Measurements from ENCODE around the gene LDLRAP1.

DNA sequence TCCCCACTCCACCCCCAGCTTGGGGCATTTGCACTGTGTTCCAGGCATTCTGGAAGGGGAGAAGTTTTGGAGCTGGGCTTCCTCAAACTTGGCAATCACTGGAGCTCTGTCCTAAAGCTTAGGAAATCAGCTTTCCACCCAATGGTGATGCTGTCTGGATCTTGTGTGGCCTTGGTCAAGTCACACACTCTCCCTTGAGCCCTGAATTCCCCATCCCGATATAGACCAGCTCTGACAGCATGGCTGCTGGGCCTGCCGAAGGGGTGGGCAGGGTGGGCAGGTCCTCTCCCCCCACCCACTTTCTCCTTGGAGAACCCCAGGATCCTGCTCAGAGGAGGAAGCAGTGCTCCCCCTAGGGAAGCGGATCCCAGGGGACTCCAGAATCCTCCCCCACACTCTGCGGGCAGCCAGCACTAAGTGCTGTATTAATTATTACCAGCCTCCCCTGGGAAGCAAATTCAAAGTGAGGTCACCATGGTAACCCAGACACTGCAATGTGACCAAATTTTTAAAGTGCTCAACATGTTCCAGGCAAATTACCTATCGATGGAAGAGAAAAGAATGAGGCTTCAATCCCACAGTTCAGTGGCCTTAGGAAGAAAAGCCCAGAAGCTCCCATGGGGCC lies 21.3 kb upstream of the LDLRAP1 start:
- no peak for TF ChIP-seq POLR2A (IDR thresholded peaks at IDR 0.05; ENCODE audit: low read depth, low read length)
- TF ChIP-seq, protein P1, sequence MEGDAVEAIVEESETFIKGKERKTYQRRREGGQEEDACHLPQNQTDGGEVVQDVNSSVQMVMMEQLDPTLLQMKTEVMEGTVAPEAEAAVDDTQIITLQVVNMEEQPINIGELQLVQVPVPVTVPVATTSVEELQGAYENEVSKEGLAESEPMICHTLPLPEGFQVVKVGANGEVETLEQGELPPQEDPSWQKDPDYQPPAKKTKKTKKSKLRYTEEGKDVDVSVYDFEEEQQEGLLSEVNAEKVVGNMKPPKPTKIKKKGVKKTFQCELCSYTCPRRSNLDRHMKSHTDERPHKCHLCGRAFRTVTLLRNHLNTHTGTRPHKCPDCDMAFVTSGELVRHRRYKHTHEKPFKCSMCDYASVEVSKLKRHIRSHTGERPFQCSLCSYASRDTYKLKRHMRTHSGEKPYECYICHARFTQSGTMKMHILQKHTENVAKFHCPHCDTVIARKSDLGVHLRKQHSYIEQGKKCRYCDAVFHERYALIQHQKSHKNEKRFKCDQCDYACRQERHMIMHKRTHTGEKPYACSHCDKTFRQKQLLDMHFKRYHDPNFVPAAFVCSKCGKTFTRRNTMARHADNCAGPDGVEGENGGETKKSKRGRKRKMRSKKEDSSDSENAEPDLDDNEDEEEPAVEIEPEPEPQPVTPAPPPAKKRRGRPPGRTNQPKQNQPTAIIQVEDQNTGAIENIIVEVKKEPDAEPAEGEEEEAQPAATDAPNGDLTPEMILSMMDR (conservative IDR thresholded peaks at IDR 0.05; ENCODE audit: low read depth, low read length): no peak
